ENCODE results near the gene ZNF311.
"Not testable (repeated sequence)": the region's sequence is repeated elsewhere in the genome, so short reads cannot be mapped to it uniquely, and the experiment has no call there.

The ZNF311 gene

DNA sequence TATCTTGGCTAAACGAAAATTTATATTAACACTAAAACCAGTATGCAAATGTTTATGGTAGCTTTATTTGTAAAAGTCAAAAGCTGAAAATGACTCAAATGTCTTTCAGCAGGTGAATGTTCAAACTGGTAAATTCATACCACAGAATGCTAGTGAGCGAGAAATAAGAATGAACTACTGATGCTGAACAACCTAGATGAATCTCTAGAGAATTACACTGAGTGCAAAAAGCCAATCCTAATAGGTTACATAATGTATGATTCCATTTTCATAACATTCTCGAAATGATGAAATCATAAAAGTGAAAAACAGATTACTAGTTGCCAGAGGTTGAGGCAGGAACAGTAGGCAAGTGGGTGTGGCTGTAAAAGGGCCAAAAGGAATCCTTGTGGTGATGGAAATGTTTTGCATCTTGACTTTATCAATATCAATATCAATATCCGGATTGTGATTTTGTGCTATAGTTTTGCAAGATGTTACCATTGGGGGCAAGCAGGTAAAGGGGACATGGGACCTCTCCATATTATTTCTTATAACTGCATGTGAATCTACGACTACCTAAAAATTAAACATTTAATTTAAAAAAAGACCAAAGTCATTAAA is 26.1 kb downstream of the ZNF311 start:
- FAIRE-seq (no peak), DNase-seq (ENCODE audit: insufficient read length, low spot score) (no peak)
- TF ChIP-seq SPI1 (IDR thresholded peaks at IDR 0.05; ENCODE audit: low read depth, low read length) (no peak), POU2F2 (IDR thresholded peaks at IDR 0.05; ENCODE audit: low read depth, low read length) (no peak), TAF1 (IDR thresholded peaks at IDR 0.05; ENCODE audit: low read depth, low read length) (no peak), POLR2AphosphoS5 (IDR thresholded peaks at IDR 0.05; ENCODE audit: low read depth, low read length) (no peak), POLR2A (IDR thresholded peaks at IDR 0.05; ENCODE audit: low read depth, low read length) (no peak), PAX5 (IDR thresholded peaks at IDR 0.05; ENCODE audit: insufficient read depth, low read length, severe bottlenecking) (no peak)

DNA sequence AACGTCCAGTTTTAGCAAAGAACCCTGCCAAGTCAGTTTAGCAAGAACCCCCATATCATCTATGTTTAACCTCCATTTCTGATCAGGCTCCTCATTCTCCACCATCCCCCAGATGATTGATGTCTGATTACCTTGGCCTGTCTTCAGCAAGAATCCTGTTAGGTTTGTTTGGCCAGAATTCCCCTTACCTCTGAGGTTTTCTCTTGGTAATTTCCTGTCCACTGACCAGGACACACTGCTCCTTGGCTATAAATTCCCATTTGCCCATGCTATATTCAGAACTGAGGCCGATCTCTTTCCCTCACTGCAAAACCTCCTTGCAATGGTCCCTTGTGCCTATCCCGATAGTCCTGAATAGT is 27.0 kb downstream of the ZNF311 start:
- no peak for FAIRE-seq
- no peak for TF ChIP-seq POLR2AphosphoS5 (IDR thresholded peaks at IDR 0.05; ENCODE audit: low read depth, low read length)
- no peak for TF ChIP-seq SPI1 (IDR thresholded peaks at IDR 0.05; ENCODE audit: low read depth, low read length)
- no peak for TF ChIP-seq TAF1 (IDR thresholded peaks at IDR 0.05; ENCODE audit: low read depth, low read length)
- no peak for TF ChIP-seq PAX5 (IDR thresholded peaks at IDR 0.05; ENCODE audit: insufficient read depth, low read length, severe bottlenecking)
- no peak for TF ChIP-seq POU2F2 (IDR thresholded peaks at IDR 0.05; ENCODE audit: low read depth, low read length)
- TF ChIP-seq POLR2A (IDR thresholded peaks at IDR 0.05; ENCODE audit: low read depth, low read length) = no peak
- DNase-seq (ENCODE audit: insufficient read length, low spot score) = no peak

DNA sequence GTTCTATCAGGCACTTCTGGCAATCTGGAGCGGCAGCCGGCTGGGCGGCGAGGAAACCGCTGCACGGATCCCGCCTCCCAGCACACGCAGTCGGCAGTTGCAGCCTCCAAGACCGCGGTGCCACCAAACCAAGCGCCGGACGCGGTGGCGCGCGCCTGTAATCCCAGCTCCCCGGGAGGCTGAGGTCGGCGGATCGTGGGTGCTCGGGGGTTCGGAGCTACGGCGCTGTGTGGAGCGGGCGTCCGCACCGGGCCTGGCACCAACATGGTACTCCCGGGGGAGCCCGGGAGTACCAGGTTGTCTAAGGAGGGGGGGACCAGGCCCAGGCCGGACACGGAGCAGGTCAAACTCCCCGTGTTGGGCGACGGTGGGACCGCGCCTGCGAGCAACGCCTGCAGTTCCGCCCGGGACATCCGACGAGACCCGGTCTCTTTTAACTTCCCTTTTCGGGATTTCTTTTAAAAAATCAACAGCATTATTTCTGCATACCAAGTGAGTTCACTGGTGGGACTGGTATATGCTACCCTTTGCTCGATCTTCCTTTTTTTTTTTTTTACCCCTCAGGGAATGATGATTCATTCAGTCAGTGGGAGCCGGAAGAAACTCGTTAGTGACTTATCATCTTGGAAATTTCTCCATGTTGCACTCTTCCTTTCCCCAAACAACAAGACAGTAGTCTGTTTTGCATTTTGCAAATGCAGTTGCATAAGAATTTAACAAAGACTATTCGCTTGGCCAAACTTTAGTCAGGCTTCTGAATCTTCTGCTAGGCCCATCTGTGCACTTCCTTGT is 27.6 kb downstream of the ZNF311 start:
- no peak for TF ChIP-seq POLR2AphosphoS5 (IDR thresholded peaks at IDR 0.05; ENCODE audit: low read depth, low read length)
- TF ChIP-seq POLR2A (IDR thresholded peaks at IDR 0.05; ENCODE audit: low read depth, low read length) = no peak
- DNase-seq (ENCODE audit: insufficient read length, low spot score) (no peak), FAIRE-seq (no peak)

DNA sequence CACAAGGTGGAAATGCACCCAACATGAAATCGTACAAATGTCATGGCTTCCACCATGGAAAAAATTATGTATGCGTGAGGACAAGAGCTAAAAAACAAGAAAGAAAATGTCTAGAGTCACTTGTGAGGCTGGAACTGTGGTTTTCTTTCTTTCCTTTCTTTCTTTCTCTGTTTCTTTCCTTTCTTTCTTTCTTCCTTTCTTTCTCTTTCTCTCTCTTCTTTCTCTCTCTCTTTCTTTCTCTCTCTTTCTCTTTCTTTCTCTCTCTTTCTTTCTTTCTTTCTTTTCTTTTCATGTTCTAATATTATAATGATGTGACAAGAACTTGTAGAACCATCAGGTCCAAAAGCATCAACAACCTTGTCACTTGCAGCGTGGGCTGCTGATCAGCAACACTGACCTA is 28.4 kb downstream of the ZNF311 start:
- no peak for DNase-seq (ENCODE audit: insufficient read length, low spot score)
- no peak for TF ChIP-seq TAF1 (IDR thresholded peaks at IDR 0.05; ENCODE audit: low read depth, low read length)
- FAIRE-seq = no peak

GRCh38 chr6:28974505-28974904 is 30.6 kb downstream of the ZNF311 start:
- TF ChIP-seq TAF1 (IDR thresholded peaks at IDR 0.05; ENCODE audit: low read depth, low read length) (no peak), POLR2AphosphoS5 (IDR thresholded peaks at IDR 0.05; ENCODE audit: low read depth, low read length) (no peak), POLR2A (IDR thresholded peaks at IDR 0.05; ENCODE audit: low read depth, low read length) (no peak), PAX5 (IDR thresholded peaks at IDR 0.05; ENCODE audit: insufficient read depth, low read length, severe bottlenecking) (no peak), SPI1 (IDR thresholded peaks at IDR 0.05; ENCODE audit: low read depth, low read length) (no peak), POU2F2 (IDR thresholded peaks at IDR 0.05; ENCODE audit: low read depth, low read length) (no peak)
- FAIRE-seq = no peak

GRCh38 chr6:28970056-28970455 is 35.1 kb downstream of the ZNF311 start:
- not testable (repeated sequence) for FAIRE-seq; DNase-seq (ENCODE audit: insufficient read length, low spot score)

More at GRCh38 chr6:28974505-28974904, 30.6 kb downstream of the ZNF311 start:
- DNase-seq (ENCODE audit: insufficient read length, low spot score) = no peak

DNA sequence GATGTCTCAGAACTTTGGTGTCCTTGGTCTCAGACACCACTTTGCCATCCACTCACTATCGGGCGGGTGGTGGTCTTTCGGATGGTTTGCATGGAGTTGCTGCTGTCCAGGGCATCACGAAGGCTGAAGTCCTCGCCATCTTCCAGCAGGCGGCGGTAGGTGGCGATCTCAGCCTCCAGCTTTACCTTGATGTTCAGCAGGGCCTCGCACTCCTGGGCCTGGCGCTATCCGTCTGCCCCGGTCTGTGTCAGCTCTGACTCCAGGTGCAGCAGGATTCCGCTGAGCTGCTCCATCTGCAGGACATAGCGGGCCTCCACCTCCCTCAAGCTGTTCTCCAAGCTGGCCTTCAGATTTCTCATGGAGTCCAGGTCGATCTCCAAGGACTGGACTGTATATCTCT is 36.0 kb downstream of the ZNF311 start:
- TF ChIP-seq POLR2A (IDR thresholded peaks at IDR 0.05; ENCODE audit: low read depth, low read length) (no peak), PAX5 (IDR thresholded peaks at IDR 0.05; ENCODE audit: insufficient read depth, low read length, severe bottlenecking) (no peak), POLR2AphosphoS5 (IDR thresholded peaks at IDR 0.05; ENCODE audit: low read depth, low read length) (no peak), POU2F2 (IDR thresholded peaks at IDR 0.05; ENCODE audit: low read depth, low read length) (no peak), TAF1 (IDR thresholded peaks at IDR 0.05; ENCODE audit: low read depth, low read length) (no peak), SPI1 (IDR thresholded peaks at IDR 0.05; ENCODE audit: low read depth, low read length) (no peak)
- DNase-seq (ENCODE audit: insufficient read length, low spot score) (no peak), FAIRE-seq (no peak)

DNA sequence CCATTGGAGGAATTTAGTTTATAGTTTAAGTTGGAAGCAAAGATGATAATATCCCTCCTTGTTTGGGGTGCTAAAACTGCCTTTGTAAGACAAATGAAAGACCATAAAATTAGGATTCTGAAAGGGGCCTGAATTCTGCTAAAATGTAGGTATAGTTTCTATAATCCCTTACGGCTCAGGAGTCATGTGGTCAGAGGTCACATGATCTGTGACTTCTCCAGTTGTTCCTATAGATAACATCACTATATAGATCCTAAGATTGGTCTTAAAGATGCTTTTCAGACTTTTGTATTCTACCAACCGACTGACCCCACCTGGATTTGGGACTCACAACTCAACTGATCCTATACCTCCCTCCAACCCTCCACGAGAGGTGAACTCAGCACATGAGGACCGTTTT is 36.6 kb downstream of the ZNF311 start:
- DNase-seq (ENCODE audit: insufficient read length, low spot score) (no peak), FAIRE-seq (no peak)
- TF ChIP-seq POLR2AphosphoS5 (IDR thresholded peaks at IDR 0.05; ENCODE audit: low read depth, low read length) = no peak
- TF ChIP-seq SPI1 (IDR thresholded peaks at IDR 0.05; ENCODE audit: low read depth, low read length) = no peak
- TF ChIP-seq POU2F2 (IDR thresholded peaks at IDR 0.05; ENCODE audit: low read depth, low read length) = no peak

GRCh38 chr6:28965706-28966105 is 39.4 kb downstream of the ZNF311 start:
- no peak for TF ChIP-seq POU2F2 (IDR thresholded peaks at IDR 0.05; ENCODE audit: low read depth, low read length)
- TF ChIP-seq POLR2AphosphoS5 (IDR thresholded peaks at IDR 0.05; ENCODE audit: low read depth, low read length) = no peak
- no peak for TF ChIP-seq PAX5 (IDR thresholded peaks at IDR 0.05; ENCODE audit: insufficient read depth, low read length, severe bottlenecking)
- no peak for TF ChIP-seq TAF1 (IDR thresholded peaks at IDR 0.05; ENCODE audit: low read depth, low read length)
- no peak for TF ChIP-seq SPI1 (IDR thresholded peaks at IDR 0.05; ENCODE audit: low read depth, low read length)
- TF ChIP-seq POLR2A (IDR thresholded peaks at IDR 0.05; ENCODE audit: low read depth, low read length) = no peak
- no peak for FAIRE-seq

DNA sequence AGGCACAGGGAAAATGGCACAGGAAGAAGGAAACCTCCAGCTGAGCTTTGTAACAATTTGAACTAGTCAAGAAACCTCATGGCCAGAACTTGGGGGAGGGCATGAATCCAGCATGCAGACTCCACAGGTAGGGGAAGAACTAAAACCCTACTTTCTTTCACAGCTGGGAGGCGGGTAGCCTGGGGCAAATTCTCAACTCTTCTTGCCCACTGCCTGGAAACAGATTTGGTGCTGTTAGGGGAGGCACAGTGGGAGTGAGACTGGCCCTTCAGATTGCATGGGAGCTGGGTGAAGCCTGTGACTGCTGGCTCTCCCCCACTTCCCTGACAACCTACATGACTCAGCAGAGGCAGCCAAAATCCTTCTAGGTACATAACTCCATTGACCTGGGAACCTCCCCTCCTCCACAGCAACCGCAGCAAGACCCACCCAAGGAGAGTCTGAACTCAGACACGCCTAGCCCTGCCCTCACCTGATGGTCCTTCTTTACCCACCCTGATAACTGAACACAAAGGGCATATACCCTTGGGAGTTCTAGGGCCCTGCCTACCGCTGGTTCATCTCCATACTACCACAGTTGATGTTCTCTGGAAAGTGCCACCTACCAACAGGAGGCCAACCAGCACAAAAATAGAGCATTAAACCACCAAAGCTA is 44.1 kb downstream of the ZNF311 start:
- DNase-seq (ENCODE audit: insufficient read length, low spot score) (no peak), FAIRE-seq (no peak)
- TF ChIP-seq SPI1 (IDR thresholded peaks at IDR 0.05; ENCODE audit: low read depth, low read length) (no peak), TAF1 (IDR thresholded peaks at IDR 0.05; ENCODE audit: low read depth, low read length) (no peak), POU2F2 (IDR thresholded peaks at IDR 0.05; ENCODE audit: low read depth, low read length) (no peak)

More at GRCh38 chr6:28965706-28966105, 39.4 kb downstream of the ZNF311 start:
- DNase-seq (ENCODE audit: insufficient read length, low spot score) = no peak

DNA sequence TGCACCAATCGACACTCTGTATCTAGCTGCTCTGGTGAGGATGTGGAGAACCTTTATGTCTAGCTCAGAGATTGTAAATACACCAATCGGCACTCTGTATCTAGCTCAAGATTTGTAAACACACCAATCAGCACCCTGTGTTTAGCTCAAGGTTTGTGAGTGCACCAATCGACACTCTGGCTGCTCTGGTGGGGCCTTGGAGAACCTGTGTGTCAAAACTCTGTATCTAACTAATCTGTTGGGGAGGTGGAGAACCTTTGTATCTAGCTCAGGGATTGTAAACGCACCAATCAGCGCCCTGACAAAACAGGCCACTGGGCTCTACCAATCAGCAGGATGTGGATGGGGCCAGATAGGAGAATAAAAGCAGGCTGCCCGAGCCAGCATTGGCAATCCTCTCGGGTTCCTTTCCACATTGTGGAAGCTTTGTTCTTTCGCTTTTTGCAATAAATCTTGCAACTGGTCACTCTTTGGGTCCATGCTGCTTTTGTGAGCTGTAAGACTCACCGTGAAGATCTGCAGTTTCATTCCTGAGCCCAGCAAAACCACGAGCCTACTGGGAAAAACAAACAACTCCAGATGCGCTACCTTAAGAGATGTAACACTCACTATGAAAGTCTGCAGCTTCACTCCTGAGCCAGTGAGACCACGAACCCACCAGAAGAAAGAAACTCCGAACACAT is 46.4 kb downstream of the ZNF311 start:
- not testable (repeated sequence) for FAIRE-seq; DNase-seq (ENCODE audit: insufficient read length, low spot score)

GRCh38 chr6:28957795-28958314 is 47.3 kb downstream of the ZNF311 start:
- FAIRE-seq; DNase-seq (ENCODE audit: insufficient read length, low spot score): not testable (repeated sequence)
